Iris pigment epithelial cell (primary cell): Measurements from ENCODE around the gene KRTAP4-3.
"Not testable (repeated sequence)": the region's sequence is repeated elsewhere in the genome, so short reads cannot be mapped to it uniquely, and the experiment has no call there.

ENCODE experiments used
- DNase-seq: peaks from one replicate; pipeline ENCODE4 v3.0.0-alpha.2; 2011; ENCODE audit warnings: low read depth

The KRTAP4-3 gene

GRCh38 chr17:41117846-41118386 is 50.1 kb downstream of the KRTAP4-3 start, which contains the start of gene KRTAP4-11:
TSS of gene KRTAP4-11 (minus strand) at chr17:41118373. CDS start at chr17:41118315, 58 bp downstream.
- not testable (repeated sequence) for DNase-seq
